Adrenal gland (tissue), 5 donors: Measurements from ENCODE around the gene SKIC2.

Source experiments
- CTCF ChIP-seq, 6 experiments: fragments of 450-650 bp in 4 of 6; fragments of 200-600 bp in 2 of 6; sonication (generic) in 1 of 6; IDR thresholded peaks; 1 replicate in 5 of 6; 2 replicates in 1 of 6; pipeline versions ENCODE4 v1.5.1 to v1.8.0; 2016 to 2021; ENCODE audit warnings: antibody characterized with exemption in 6 of 6, mild to moderate bottlenecking in 2 of 6, moderate library complexity in 1 of 6
- POLR2A ChIP-seq, 2 donors: fragments of 450-650 bp; IDR thresholded peaks; one replicate each; pipeline ENCODE4 v1.6.1; 2017; ENCODE audit warnings: antibody characterized with exemption in 2 of 2, mild to moderate bottlenecking in 2 of 2, moderate library complexity in 1 of 2
- donor health status: DM: no; HTN: no; CAD: no.

- TF ChIP-seq CTCF (IDR thresholded peaks at IDR 0.05) (no peak), POLR2A (IDR thresholded peaks at IDR 0.05) (no peak)
Observed at GRCh38 chr6:31945154-31945506, 13.8 kb upstream of the SKIC2 start.
